IMR-90 (cell line): ENCODE measurements around the gene LMBRD2. TPM values are rescaled to one million over a fixed set of nuclear protein-coding genes. Genes with fewer than 3 reads are reported as not detected.

Experiments
- ATAC-seq: fragments of 200-7000 bp; cut with Tn5 transposase; 2 replicates; pipeline ENCODE4 v1.9.1; 2020; ENCODE audit warnings: low read depth, mild to moderate bottlenecking, moderate library complexity
- BruUV-seq: library from RNA; stranded (reverse); fragments of 400-500 nt; replicated peaks from 2 replicates; lab custom pipeline; 2021; lab: Mats Ljungman, UMichigan
- CTCF ChIA-PET: fragments of 300-600 bp; formaldehyde crosslinking; extraction: SDS; loops from one replicate; lab custom pipeline; 2021; ENCODE audit warnings: antibody characterized with exemption; lab: Yijun Ruan, JAX
- POLR2A ChIA-PET: fragments of 300-600 bp; sonication (Branson Sonifier 250); formaldehyde crosslinking; loops from one replicate; lab custom pipeline; 2022; ENCODE audit warnings: antibody characterized with exemption; ENCODE audit not compliant: unreplicated experiment; lab: Charles Lee
- DNase-seq: peaks from one replicate; pipeline ENCODE4 v3.0.0; 2013
- H2AFZ ChIP-seq: replicated peaks from 2 replicates; pipeline ENCODE3; 2013; ENCODE audit warnings: low read length, mild to moderate bottlenecking; ENCODE audit not compliant: poor library complexity
- H2AK5ac ChIP-seq: 2 replicates; pipeline ENCODE4 v1.6.1; 2013; ENCODE audit warnings: low read depth, low read length, inconsistent platforms
- H2AK9ac ChIP-seq: replicated peaks from 2 replicates; pipeline ENCODE3; 2013; ENCODE audit warnings: mild to moderate bottlenecking, low read depth, low read length, moderate library complexity; ENCODE audit not compliant: poor library complexity
- H2BK120ac ChIP-seq: 2 replicates; pipeline ENCODE4 v1.6.1; 2013; ENCODE audit warnings: low read depth, low read length, inconsistent platforms
- H2BK15ac ChIP-seq: 3 replicates; pipeline ENCODE4 v1.6.1; 2013; ENCODE audit warnings: low read depth, low read length, inconsistent platforms
- H2BK20ac ChIP-seq: 2 replicates; pipeline ENCODE4 v1.6.1; 2013; ENCODE audit warnings: low read depth, mild to moderate bottlenecking, inconsistent platforms, low read length, moderate library complexity
- H2BK5ac ChIP-seq: 2 replicates; pipeline ENCODE4 v1.6.1; 2013; ENCODE audit warnings: mild to moderate bottlenecking, low read depth, low read length, inconsistent platforms; ENCODE audit not compliant: poor library complexity, severe bottlenecking
- H3K14ac ChIP-seq: replicated peaks from 2 replicates; pipeline ENCODE4 v1.6.1; 2013; ENCODE audit warnings: low read depth, low read length, inconsistent platforms
- H3K18ac ChIP-seq: 2 replicates; pipeline ENCODE4 v1.6.1; 2013; ENCODE audit warnings: low read depth, low read length, control low read depth
- H3K23ac ChIP-seq: 2 replicates; pipeline ENCODE4 v1.6.1; 2013; ENCODE audit warnings: low read depth, low read length, inconsistent platforms
- H3K27ac ChIP-seq: 2 replicates; pipeline ENCODE4 v1.5.1; 2013; ENCODE audit warnings: mild to moderate bottlenecking, control low read depth, low read length; ENCODE audit not compliant: insufficient read depth
- H3K27me3 ChIP-seq: 2 replicates; pipeline ENCODE4 v1.6.1; 2013; ENCODE audit warnings: low read length; ENCODE audit not compliant: control insufficient read depth, insufficient read depth
- H3K36me3 ChIP-seq: 2 replicates; pipeline ENCODE4 v1.6.1; 2013; ENCODE audit warnings: low read length, mixed read lengths; ENCODE audit not compliant: control insufficient read depth, insufficient read depth
- H3K4ac ChIP-seq: 2 replicates; pipeline ENCODE4 v1.6.1; 2013; ENCODE audit warnings: low read depth, low read length, inconsistent platforms
- H3K4me1 ChIP-seq: 2 replicates; pipeline ENCODE4 v1.6.1; 2013; ENCODE audit warnings: low read length, mixed read lengths; ENCODE audit not compliant: control insufficient read depth, insufficient read depth
- H3K4me2 ChIP-seq: 2 replicates; pipeline ENCODE4 v1.6.1; 2013; ENCODE audit warnings: low read depth, mild to moderate bottlenecking, control low read depth, low read length, moderate library complexity
- H3K4me3 ChIP-seq: 2 replicates; pipeline ENCODE4 v1.5.1; 2013; ENCODE audit warnings: low read depth, mild to moderate bottlenecking, control low read depth, low read length, moderate library complexity; ENCODE audit not compliant: insufficient read depth
- H3K56ac ChIP-seq: 2 replicates; pipeline ENCODE4 v1.6.1; 2013; ENCODE audit warnings: low read length, inconsistent platforms; ENCODE audit not compliant: insufficient read depth; ENCODE audit errors: extremely low read depth
- H3K79me1 ChIP-seq, 2 experiments: 2 replicates each; pipeline ENCODE4 v1.6.1; 2013; ENCODE audit warnings: low read length in 2 of 2, inconsistent platforms in 1 of 2, low read depth in 1 of 2
- H3K9ac ChIP-seq: 2 replicates; pipeline ENCODE4 v1.6.1; 2013; ENCODE audit warnings: low read depth, low read length, control low read depth
- H3K9me1 ChIP-seq: 2 replicates; pipeline ENCODE4 v1.6.1; 2013; ENCODE audit warnings: low read length, inconsistent platforms; ENCODE audit not compliant: insufficient read depth
- H3K9me3 ChIP-seq: 2 replicates; pipeline ENCODE4 v1.6.1; 2013; ENCODE audit warnings: low read length; ENCODE audit not compliant: control insufficient read depth, insufficient read depth
- H4K20me1 ChIP-seq: 2 replicates; pipeline ENCODE4 v1.6.1; 2013; ENCODE audit warnings: low read length, inconsistent platforms; ENCODE audit not compliant: insufficient read depth
- H4K5ac ChIP-seq: 2 replicates; pipeline ENCODE4 v1.6.1; 2013; ENCODE audit warnings: mild to moderate bottlenecking, low read depth, low read length, control low read depth
- H4K8ac ChIP-seq, 2 experiments: 2 replicates each; pipeline ENCODE4 v1.6.1; 2013; ENCODE audit warnings: low read depth in 2 of 2, low read length in 2 of 2, control low read depth in 1 of 2, inconsistent platforms in 1 of 2
- H4K91ac ChIP-seq: 2 replicates; pipeline ENCODE4 v1.6.1; 2013; ENCODE audit warnings: low read depth, low read length, inconsistent platforms; ENCODE audit not compliant: insufficient read depth
- BHLHE40 ChIP-seq: fragments of 150-350 bp; IDR thresholded peaks from 2 replicates; pipeline ENCODE4 v1.6.1; 2016; ENCODE audit warnings: mild to moderate bottlenecking, low read depth, low read length
- CEBPB ChIP-seq: IDR thresholded peaks from 2 replicates; pipeline ENCODE4 v1.6.1; 2012; ENCODE audit warnings: low read depth, low read length, improper control_type of control experiment
- CHD1 ChIP-seq: IDR thresholded peaks from 2 replicates; pipeline ENCODE4 v1.6.1; 2012; ENCODE audit warnings: low read depth, low read length, improper control_type of control experiment
- MAZ ChIP-seq: IDR thresholded peaks from 2 replicates; pipeline ENCODE4 v1.6.1; 2012; ENCODE audit warnings: low read depth, mild to moderate bottlenecking, low read length, improper control_type of control experiment, moderate library complexity, borderline replicate concordance
- MXI1 ChIP-seq: IDR thresholded peaks from 2 replicates; pipeline ENCODE4 v1.6.1; 2012; ENCODE audit warnings: low read depth, mild to moderate bottlenecking, low read length, moderate library complexity, borderline replicate concordance
- NFE2L2 ChIP-seq: fragments of 150-350 bp; IDR thresholded peaks from 2 replicates; pipeline ENCODE4 v1.6.1; 2016; ENCODE audit warnings: low read depth, mild to moderate bottlenecking, low read length
- POLR2A ChIP-seq: IDR thresholded peaks from 2 replicates; pipeline ENCODE4 v1.6.1; 2012; ENCODE audit warnings: mild to moderate bottlenecking, low read depth, low read length
- RAD21 ChIP-seq: IDR thresholded peaks from 2 replicates; pipeline ENCODE4 v1.6.1; 2012; ENCODE audit warnings: low read length, improper control_type of control experiment
- RCOR1 ChIP-seq: IDR thresholded peaks from 2 replicates; pipeline ENCODE4 v1.6.1; 2012; ENCODE audit warnings: mild to moderate bottlenecking, low read length, improper control_type of control experiment; ENCODE audit not compliant: insufficient replicate concordance
- SMC3 ChIP-seq: fragments of 150-350 bp; IDR thresholded peaks from 2 replicates; pipeline ENCODE4 v1.6.1; 2016; ENCODE audit warnings: low read depth, mild to moderate bottlenecking, antibody characterized with exemption, low read length, moderate library complexity
- WGBS, 2 experiments: methylation state at CpG; one replicate each; pipeline versions ENCODE4 v1.1.5 to v1.1.7; 2013; ENCODE audit warnings: missing lambda C conversion rate in 2 of 2; ENCODE audit not compliant: insufficient read length in 1 of 2; ENCODE audit errors: extremely low coverage in 2 of 2; 5-methylcytosine and 5-hydroxymethylcytosine counted together
- dilution Hi-C: fragments of 300-500 bp; cut with HindIII; formaldehyde crosslinking; loops from one replicate; pipeline ENCODE4 v1.14.3; 2018; ENCODE audit warnings: low sequenced_read_pairs; ENCODE audit not compliant: unreplicated experiment
- in situ Hi-C: fragments of 300-500 bp; cut with MboI; formaldehyde crosslinking; loops from 3 replicates; pipeline ENCODE4 v1.14.3; 2019; ENCODE audit warnings: low sequenced_read_pairs, inconsistent platforms, mixed read lengths
- intact Hi-C: fragments of 100-400 bp; cut with micrococcal nuclease; formaldehyde crosslinking; loops from 2 replicates; pipeline ENCODE4 v1.10.0; 2022
- polyA plus RNA-seq, 3 experiments: library from polyadenylated mRNA; depleted of rRNA; stranded (reverse); fragments of >200 nt; gene quantifications; 2 replicates each; pipeline ENCODE4 v1.2.3, GENCODE V29; 2012; ENCODE audit warnings: low replicate concordance in 1 of 3
- total RNA-seq: library from RNA; depleted of rRNA; stranded (reverse); fragments of >200 nt; gene quantifications from 2 replicates; pipeline ENCODE4 v1.2.3, GENCODE V29; 2012
- TF ChIP-seq, protein P1 (sequence below): fragments of 150-350 bp; IDR thresholded peaks from 2 replicates; pipeline ENCODE4 v1.6.1; 2017; ENCODE audit warnings: mild to moderate bottlenecking, antibody characterized with exemption, low read length, low read depth

The LMBRD2 gene
- total and polyA plus RNA-seq, 2 of the 4 experiments (the other 2 are of a cell fraction), result 1.8 to 5.2 TPM

DNA sequence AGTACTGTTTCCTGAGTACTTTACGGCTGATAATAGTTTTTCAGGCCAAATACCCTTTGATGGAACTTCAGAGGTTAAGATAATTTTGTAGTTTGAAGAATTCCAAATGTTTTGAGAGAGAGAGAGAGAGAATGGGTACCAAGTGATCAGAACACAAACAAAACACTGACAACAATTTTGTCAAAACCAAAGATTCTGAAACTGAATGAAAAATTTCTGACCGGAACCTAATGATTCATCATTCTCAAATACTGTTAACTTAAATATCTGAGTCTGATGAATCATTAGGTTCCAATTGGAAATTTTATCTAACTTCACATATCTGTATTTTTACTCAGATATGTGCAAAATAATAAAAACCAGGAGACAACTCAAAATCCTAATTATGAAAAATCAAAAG, 4.0 kb downstream of the LMBRD2 start:
- intact Hi-C loops (loop anchor here (5.0 kb wide), 1 partner anchor 195 kb away; no protein-coding TSS in a partner anchor), in situ Hi-C loops (no loop called here), dilution Hi-C loops (no loop called here)
- H2AFZ ChIP-seq, result no peak overlapping the region
- BruUV-seq, result no TSS peak
- H4K8ac ChIP-seq, result no peak overlapping the region
- no peaks in the 10 kb centered on the region for H3K36me3 ChIP-seq
- ATAC-seq (no peak), DNase-seq (peak; percentile 7)
- H3K56ac ChIP-seq, result no peak overlapping the region
- H2BK5ac ChIP-seq, result no peak overlapping the region
- no peaks in the 10 kb centered on the region for H4K20me1 ChIP-seq
- H2BK20ac ChIP-seq, result no peak overlapping the region
- no peak overlapping the region for H3K9ac ChIP-seq
- H3K9me3 ChIP-seq, result no peaks in the 10 kb centered on the region
- H3K27me3 ChIP-seq, result no peaks in the 10 kb centered on the region
- no peak overlapping the region for H3K14ac ChIP-seq
- ChIA-PET CTCF (no interaction called here), POLR2A (no interaction called here)
- no peak overlapping the region for H2AK9ac ChIP-seq
- no peak overlapping the region for H2BK120ac ChIP-seq
- H3K4me2 ChIP-seq, result no peak overlapping the region
- no peak overlapping the region for H4K91ac ChIP-seq
- H3K18ac ChIP-seq, result no peak overlapping the region
- no peak overlapping the region for H3K4ac ChIP-seq
- H3K4me3 ChIP-seq, result no peak overlapping the region
- H2AK5ac ChIP-seq, result no peak overlapping the region
- peaks cover 16 to 23% of the 10 kb centered on the region in 2 experiments; a peak in 3 of 4 replicates for H3K79me1 ChIP-seq
- H3K23ac ChIP-seq, result no peak overlapping the region
- H3K27ac ChIP-seq, result no peak overlapping the region
- no CpG with 5 or more reads among the region's 2 CpGs for WGBS, 2 experiments
- H4K5ac ChIP-seq, result no peak overlapping the region
- no peaks in the 10 kb centered on the region for H3K9me1 ChIP-seq
- H2BK15ac ChIP-seq, result no peak overlapping the region
- H3K4me1 ChIP-seq, result peaks cover 3% of the 10 kb centered on the region
- TF ChIP-seq CEBPB, result no peak
- TF ChIP-seq POLR2A, result no peak
- no peak for TF ChIP-seq MXI1
- TF ChIP-seq BHLHE40, result no peak
- TF ChIP-seq MAZ, result no peak
- no peak for TF ChIP-seq RCOR1
- TF ChIP-seq, protein P1, sequence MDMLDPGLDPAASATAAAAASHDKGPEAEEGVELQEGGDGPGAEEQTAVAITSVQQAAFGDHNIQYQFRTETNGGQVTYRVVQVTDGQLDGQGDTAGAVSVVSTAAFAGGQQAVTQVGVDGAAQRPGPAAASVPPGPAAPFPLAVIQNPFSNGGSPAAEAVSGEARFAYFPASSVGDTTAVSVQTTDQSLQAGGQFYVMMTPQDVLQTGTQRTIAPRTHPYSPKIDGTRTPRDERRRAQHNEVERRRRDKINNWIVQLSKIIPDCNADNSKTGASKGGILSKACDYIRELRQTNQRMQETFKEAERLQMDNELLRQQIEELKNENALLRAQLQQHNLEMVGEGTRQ, result no peak
- no peak for TF ChIP-seq RAD21
- TF ChIP-seq CHD1, result no peak
- TF ChIP-seq NFE2L2, result no peak
- no peak for TF ChIP-seq SMC3
